Tongue (tissue), 2 donors: ENCODE data around the gene OBI1. TPM values are rescaled to one million over a fixed set of nuclear protein-coding genes. Genes with fewer than 3 reads are reported as not detected.
A peak's percentile ranks its signal among the peaks of the same experiment; 100 is the strongest.

Source experiments
- DNase-seq: peaks from one replicate; pipeline ENCODE4 v3.0.0-alpha.2; 2015
- total RNA-seq: library from RNA; depleted of rRNA; stranded (reverse); fragments of >200 nt; gene quantifications from one replicate; pipeline ENCODE4 v1.2.3, GENCODE V29; 2014

Gene OBI1, protein sequence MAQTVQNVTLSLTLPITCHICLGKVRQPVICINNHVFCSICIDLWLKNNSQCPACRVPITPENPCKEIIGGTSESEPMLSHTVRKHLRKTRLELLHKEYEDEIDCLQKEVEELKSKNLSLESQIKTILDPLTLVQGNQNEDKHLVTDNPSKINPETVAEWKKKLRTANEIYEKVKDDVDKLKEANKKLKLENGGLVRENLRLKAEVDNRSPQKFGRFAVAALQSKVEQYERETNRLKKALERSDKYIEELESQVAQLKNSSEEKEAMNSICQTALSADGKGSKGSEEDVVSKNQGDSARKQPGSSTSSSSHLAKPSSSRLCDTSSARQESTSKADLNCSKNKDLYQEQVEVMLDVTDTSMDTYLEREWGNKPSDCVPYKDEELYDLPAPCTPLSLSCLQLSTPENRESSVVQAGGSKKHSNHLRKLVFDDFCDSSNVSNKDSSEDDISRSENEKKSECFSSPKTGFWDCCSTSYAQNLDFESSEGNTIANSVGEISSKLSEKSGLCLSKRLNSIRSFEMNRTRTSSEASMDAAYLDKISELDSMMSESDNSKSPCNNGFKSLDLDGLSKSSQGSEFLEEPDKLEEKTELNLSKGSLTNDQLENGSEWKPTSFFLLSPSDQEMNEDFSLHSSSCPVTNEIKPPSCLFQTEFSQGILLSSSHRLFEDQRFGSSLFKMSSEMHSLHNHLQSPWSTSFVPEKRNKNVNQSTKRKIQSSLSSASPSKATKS
- total RNA-seq: 17.7 TPM

DNA sequence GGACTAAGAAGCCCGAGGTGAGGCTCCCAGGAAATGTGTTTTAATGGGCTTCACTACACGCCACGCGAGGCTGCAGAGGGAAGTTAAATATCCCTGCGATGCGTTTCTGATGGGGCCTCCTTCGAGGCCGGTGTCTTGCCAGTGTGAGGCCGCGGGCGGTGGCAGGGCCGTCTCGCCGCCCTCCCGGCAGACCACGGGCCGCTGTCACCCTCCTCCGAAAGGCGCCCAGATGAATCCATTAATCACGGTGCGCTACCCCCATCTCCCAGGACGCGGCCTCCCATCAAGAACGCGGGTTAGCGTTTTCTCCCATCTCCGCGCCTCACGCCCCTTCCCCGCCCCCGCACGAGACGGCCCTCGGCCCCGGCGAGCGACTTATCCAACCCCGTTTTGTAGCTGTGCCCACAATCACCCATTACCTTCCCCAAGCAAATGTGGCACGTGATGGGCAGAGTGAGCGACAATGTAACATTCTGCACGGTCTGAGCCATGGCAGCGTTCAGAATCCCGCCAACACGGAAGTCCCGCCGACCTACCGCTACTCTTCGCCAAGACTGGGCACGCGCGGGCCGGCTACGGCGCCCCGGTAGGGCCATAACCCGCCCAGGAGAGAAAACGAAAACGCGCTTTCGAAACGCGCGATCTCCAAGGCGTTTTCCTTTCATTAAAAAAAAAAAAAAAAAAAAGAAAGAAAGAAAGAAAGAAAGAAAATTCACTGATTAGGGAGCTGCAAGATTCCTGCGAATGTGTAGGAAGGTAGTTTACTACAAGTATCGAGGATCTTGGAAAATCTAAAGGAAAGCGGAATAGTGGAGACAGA is at the start of gene OBI1:
Gene OBI1, minus strand, starts transcription at position 526 of the 820 bp plus-strand sequence. Its CDS starts 35 bp downstream, at position 491.
- DNase-seq: peak; percentile 95

DNA sequence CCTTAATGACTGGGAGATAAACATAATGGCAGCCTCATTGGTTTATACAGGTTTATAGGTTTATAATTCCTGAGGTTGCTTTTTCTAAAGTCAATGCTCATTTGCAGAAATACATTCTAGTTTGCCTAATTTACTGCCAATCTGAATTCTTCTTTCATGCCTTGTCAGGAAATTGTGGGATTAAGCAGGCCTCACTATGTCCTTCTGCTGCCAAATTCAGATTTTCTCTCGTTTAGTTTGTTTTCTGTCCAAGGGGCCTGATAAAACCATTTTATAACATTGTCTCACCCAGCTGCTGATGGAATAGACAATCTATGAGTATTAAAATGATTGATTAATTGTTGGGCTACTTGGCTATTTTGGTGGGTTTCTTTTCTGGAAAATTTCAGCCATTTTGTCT is 42.4 kb upstream of the OBI1 start:
- no peak for DNase-seq

DNA sequence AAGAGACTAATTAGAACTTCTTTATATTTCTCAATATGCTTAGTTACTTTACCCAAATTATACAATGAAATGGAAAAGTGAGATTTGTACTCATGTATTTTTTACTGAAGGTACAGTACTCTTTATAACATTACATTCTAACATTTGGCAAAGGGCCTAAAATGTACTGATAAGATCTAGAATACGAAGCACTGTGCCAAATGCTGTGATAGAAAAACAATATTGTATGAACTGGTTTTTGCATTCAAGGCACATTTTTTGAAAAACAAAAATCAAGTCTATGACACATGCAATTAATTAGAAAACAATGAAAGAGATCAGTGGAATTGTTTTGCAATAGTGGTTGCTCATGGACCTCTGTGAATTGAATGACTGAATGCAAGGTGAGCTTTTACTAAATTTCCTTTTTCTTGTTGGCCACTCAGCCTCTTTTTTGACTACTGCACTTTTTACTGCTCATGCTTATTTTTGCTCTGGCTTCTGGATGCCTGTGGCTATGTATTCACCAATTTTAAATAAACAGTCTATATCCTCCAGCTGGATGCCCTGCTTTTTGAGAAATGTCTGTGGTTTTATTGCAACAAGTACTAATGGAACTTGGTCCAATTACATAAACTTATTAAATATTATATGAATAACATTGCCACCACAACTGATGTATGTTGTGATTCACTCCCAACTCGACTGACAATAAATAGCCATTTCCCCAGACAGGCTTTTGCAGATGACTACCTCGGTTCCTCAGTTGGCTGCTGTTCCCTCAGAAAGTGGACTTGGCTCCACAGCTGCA is 41.4 kb upstream of the OBI1 start:
- no peak for DNase-seq

DNA sequence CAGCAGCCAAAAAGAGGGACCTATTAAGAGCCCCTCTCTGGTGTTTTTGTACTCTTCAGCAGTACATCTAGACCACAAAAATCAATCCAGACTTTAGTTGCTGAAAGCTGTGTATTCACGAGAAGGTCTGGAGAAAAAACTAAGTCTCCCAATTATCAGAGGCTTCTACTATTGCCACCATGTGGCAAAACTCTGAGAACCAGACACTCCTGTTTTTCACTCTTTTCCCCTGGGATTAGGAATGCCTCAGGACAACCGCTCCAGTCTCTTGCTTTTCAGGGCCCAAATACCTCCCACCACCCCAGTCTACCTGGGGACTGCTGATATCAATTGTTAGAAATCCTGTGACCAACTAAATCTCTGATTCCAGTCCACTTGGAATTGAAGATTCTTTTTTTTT is 30.1 kb upstream of the OBI1 start:
- peak; percentile 9 for DNase-seq

DNA sequence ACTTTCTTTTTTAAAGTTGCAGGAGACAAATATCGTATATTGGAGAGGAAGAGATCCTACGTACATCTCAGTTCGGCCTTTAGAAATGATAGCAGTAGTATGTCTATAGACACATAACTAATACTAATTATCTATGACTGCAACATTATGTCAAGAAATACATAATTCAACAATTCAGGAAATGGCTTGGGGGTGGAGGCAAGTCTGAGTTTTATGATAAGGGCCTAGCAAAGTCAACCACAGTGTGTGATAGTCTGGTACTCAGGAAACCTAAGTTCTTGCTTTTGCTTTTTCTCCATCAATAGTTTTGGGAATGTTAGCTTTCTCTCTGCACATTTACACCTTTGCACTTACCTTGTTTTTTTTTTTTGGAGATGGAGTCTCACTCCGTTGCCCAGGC is 27.5 kb upstream of the OBI1 start:
- DNase-seq: no peak

DNA sequence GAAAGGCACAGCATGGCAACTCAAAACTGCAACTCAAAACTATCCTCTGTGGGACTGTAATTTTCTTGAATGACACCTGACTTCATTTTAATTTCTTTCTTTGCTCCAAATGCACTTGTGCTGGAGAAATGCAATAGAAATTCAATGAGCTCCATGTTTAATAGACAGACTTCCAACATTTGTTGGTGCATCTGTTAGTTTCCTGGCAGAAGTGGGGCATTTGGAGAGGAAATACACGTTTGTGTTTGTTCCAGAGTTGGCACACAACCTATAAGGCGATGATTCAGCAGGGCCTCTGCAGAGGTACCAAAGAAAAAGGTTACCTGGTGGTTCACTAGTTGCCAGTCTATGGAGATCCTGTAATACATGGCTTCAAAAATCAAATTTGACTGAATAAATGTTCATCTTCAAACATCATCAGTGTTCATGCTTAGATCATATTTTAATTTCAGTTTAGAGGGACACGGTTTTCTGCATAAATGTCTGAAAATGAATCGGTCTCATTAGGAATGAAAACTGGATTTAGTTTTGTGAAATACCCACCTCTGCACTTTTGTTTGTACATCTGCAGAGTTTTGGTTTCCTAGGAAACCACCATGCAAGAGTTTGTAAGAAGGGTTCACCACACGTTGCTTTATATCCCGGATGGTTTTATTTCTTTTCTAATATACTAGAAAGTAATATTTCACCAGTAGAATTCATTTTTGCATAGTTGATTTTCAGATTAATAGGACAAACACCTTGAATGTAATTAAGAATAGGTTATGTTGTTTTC is 21.8 kb upstream of the OBI1 start:
- peak; percentile 42 for DNase-seq

DNA sequence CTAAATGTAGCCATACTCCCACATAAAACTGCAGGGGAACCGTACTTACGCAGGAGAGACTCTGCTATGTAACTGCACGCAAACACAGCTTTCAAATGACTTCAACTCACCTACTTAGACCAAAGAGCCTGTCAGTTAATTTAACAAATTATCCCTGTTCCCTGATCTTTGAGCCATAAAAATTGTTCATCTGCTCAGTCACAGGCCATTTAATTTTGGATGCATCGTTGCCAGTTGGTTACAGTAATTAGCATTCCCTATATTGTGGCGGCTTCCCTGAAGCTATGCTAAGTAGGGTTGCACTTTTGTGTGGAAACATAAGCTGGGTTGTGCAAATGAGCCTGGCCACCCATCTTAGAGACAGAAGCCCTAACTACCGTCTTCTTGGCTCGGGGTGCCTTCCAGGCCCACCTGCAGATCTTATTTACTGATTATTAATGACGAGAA is 21.2 kb upstream of the OBI1 start:
- DNase-seq: peak; percentile 26

DNA sequence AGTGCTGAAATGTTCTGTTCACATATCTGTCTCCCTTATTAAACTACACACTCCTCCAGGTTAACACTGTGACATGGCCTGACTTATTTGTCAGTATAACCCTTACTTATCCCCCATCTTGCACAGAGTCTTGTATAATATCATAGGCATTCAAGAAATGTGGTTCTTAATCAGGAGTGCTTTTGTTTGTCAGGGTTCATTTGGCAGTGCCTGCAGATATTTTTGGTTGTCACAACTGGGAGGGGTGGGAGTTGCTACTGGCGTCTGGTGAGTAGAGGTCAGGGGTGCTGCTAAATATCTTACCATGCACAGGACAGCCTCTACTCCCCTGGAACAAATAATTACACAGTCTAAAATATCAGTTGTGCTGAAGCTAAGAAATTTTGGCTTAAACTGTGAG is 20.4 kb upstream of the OBI1 start:
- DNase-seq: peak; percentile 24

DNA sequence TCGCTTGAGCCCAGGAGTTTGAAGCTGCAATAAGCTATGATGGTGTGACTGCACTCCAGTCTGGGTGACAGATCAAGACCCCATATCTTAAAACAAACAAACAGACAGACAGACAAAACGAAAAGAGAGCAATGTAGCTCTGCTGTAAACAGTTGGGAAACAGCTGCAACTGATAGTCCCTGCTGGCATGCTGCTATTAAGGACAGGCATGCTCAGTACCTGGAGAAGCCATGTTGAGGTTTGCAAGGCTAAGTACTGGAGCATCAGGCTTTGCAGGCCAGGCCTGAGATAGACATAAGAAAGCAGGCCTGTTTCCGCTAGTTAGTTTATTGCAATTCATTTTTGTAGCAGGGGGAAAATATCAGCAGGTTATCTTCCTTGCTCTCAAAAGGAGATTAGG is 16.2 kb upstream of the OBI1 start:
- no peak for DNase-seq

DNA sequence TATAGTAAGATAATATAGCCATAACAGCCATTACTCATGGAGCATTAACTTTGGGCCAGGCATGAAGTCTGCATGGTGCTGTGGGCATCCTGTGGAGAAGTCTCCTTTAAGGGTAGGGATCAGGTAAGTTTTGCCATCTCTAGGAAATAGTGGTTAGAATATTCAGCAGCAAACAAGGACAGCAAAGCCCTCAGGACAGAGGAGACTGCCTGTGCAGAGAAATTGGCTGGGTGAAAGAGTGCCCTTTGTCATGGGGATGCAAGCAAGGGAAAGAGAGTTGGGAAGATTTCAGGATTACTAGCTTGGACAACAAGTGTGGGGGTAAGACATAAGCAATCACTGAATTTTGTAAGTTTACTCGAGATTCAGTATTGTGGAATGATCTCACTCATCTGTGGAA is 15.7 kb upstream of the OBI1 start:
- DNase-seq: no peak

DNA sequence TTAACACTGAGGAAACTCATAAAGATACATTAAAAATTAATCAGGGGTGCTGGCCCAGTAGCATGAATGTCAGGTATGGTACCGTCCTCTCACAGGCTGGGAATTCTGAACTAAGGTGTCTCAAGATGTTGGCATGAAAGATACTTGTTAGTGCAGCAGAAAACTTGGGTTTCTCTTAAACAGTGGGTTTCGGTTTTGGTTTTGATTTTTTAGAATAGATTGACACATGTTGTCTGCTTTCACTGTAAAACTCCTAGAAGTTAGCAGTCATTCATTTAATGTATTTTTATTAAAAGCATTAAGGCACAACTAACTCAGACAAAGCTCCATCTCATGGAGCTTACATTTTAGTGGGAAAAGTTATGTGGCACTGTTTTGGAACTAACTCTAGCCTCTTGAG is 3.5 kb upstream of the OBI1 start:
- DNase-seq: no peak

DNA sequence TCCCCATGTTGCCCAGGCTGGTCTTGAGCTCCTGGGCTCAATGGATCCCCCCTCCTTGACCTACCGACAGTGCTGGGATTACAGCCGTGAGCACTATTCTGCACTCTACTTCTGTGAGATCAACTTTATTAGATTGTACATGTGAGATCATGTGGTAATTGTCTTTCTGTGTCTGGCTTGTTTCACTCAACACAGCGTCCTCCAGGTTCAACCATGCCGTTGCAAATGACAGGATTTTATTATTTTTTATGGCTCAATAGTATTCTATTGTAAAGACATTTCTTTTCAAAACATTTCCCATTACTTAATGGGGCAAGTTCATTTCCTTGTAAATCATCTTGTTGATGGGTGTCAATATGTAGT is 1.5 kb upstream of the OBI1 start:
- no peak for DNase-seq

DNA sequence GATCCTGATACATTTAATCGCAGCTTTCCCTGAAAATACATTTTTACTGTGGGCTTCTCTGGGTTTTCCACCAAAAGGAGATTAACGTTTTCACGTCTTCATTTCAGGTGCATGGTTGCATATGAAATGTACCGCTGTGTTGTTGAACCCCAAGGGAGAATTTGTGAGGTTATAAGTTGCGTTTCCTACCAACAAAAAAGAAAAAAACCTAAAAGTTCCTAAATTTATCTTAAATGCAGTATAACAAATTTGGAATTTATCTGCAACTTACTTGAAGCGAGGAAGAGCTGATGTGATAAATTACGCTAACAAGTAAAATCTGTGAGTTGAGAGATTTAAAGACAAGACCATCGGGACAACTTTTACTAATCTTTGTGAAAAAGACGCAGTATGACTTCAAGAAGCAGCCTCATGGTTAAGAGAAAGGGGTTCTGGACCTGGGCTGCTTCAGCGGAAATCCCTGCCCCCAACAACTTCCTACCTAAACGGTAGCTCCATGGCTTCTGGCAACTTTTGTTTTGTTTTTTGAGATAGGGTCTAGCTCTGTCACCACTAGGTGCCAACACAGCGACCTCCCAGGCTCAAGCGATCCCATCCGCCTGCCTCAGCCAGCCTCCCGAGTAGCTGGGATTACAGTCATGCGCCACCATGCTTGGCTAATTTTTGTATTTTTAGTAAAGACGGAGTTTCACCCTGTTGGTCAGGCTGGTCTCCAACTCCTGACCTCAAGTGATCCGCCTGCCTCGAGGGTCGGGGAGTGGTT is 958 bp upstream of the OBI1 start:
- peak; percentile 27 for DNase-seq

DNA sequence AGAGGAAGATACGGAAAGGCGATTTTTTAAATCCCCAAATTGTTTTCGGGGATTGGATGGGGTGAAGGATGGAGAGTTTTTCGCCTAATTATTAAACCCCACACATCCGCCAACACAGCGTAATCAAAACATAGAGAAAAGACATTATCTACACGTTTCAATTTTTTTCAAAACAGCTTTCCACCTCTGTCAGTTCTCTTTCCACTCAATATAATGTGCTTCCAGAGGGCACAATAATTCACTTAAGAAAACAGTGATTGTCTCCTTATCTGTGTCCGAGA is 435 bp upstream of the OBI1 start:
- DNase-seq: peak; percentile 22

DNA sequence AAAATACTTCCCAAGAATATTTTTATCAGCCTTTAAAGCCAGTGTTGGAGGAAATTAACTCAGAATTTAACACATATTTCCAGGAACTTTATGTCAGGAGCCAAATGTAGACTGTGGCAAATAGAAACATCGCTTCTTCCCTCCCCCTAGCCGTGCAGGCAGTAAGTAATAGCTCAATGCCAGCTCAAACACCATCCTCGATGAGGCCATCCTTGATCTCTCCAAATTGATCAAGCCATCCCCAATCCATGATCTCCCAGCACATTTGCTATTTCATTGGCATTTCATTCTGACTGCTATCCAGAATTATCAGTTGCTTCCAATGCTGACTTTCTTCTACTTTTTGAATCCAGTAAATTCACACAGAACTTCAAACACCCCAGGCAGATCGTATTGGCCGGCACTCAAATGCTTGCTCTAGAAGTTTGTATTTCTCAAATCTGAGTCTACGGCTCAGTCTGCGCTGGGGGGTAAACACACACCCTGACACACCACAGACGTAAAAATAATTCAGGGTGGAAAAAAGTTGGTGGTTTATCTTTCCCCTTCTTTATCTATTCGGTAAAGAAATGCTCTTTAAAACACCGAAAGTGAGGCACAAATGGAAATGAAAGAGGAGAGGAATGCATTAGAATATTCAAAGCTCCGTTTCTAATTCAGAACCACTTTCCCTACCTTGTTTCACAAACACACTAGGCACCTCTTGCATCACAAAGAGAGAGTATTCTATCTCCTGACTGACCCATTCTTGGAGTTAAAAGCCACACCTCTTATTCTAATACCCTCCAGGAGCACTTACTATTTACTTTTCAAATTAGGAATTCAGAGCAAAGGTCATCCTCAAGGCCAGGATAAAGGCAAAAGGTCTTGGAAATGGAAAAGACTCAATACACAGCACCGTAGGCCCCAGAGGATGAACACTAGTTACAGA is 991 bp downstream of the OBI1 start:
- no peak for DNase-seq

DNA sequence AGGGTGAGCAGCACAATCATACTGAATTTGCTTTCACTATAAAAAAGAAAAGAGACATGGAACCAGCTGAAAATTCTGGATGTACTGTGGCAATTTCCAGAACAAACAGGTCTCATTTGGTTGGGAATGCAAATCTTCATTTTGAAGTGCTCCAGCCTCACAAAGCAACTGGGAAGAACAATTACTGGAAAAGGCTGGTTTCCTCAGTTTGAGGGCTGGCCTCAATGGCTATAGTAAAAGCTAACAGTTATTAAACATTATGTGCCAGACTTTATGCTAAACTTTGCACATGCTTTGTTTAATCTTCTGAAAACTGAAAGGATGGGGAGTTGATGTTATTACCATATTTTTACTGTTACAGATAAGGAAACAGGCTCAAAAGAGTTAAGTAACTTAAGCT is 3.0 kb downstream of the OBI1 start:
- no peak for DNase-seq

DNA sequence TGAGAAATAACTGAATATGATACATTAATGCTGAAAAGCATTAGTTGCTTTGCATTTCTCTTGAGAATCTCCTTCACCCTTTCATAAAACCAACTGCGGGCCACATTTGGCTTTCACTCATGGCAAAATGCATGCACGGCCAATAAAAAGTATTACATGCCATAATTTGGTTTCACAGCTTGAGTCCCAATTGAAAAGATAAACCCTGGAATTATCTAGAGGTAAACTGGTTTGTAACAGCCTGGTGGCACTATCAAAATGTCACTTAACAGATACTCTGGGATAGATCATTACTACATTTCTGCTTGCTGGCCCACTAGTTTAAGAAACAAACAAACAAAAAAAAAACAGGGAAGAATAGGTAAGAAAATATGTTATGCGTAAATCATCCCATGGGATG is 3.9 kb downstream of the OBI1 start:
- DNase-seq: no peak

DNA sequence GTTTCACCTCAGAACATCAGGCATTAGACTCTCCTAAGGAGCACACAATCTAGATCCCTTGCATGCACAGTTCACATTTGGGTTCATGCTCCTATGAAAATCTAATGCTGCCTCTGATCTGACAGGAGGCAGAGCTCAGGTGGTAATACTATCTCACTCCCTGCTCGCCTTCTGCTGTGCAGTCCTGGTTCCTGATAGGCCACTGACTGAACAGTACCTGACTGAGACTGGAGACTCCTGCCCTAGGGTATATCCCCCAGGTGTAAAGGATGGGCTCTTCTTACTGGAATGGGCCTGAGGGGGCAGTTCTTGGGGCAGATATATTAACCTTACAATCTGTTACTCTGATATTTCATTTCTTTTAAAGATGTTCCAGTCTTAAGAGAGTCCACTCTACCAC is 6.3 kb downstream of the OBI1 start:
- no peak for DNase-seq

DNA sequence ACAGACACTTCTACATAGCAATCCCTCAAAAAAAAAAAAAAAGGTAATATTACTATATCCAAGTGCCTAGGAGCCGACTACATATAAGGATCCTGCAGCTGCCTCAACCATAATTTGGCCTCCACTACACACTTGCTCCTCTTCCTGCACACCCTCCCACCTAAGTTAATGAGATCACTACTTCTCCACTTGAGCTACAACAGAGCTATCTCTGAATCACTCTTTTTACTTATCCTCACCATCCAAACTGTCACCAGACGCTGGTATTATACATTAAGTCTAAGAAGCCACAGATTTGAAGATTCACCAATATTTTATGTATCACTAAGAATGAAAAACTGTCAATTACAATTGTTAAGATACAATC is 8.3 kb downstream of the OBI1 start:
- no peak for DNase-seq
